KMS-11 (cell line): ENCODE data around the gene JAM3.

Experiments used
- H2AFZ ChIP-seq: fragments of 200-600 bp; sonication (generic); 2 replicates; pipeline ENCODE4 v1.6.1; 2016; ENCODE audit warnings: antibody characterized with exemption, mixed run types, low read depth
- H3K27ac ChIP-seq: fragments of 200-600 bp; sonication (generic); 2 replicates; pipeline ENCODE4 v1.6.1; 2016; ENCODE audit warnings: mild to moderate bottlenecking, mixed run types
- H3K27me3 ChIP-seq: fragments of 200-600 bp; sonication (generic); 2 replicates; pipeline ENCODE4 v1.6.1; 2017; ENCODE audit warnings: mild to moderate bottlenecking, low read depth, mixed run types, moderate library complexity; ENCODE audit not compliant: insufficient read depth
- H3K36me3 ChIP-seq: fragments of 200-600 bp; sonication (generic); 2 replicates; pipeline ENCODE4 v1.6.1; 2017; ENCODE audit warnings: mild to moderate bottlenecking, mixed run types; ENCODE audit not compliant: insufficient read depth
- H3K4me1 ChIP-seq: fragments of 200-600 bp; sonication (generic); 2 replicates; pipeline ENCODE4 v1.6.1; 2016; ENCODE audit warnings: mild to moderate bottlenecking, low read depth, mixed run types; ENCODE audit not compliant: poor library complexity, severe bottlenecking
- H3K4me2 ChIP-seq: fragments of 200-600 bp; sonication (generic); 2 replicates; pipeline ENCODE4 v1.7.0; 2016; ENCODE audit warnings: mild to moderate bottlenecking, mixed run types
- H3K4me3 ChIP-seq: fragments of 200-600 bp; sonication (generic); IDR thresholded peaks from 2 replicates; pipeline ENCODE4 v1.6.1; 2017; ENCODE audit warnings: low read depth, low read length, mixed read lengths; ENCODE audit not compliant: insufficient read depth
- H3K79me2 ChIP-seq: fragments of 200-600 bp; sonication (generic); 2 replicates; pipeline ENCODE4 v1.6.1; 2016; ENCODE audit warnings: low read depth, mixed run types; ENCODE audit not compliant: insufficient read depth
- H3K9ac ChIP-seq: fragments of 200-600 bp; sonication (generic); 2 replicates; pipeline ENCODE4 v1.6.1; 2016; ENCODE audit warnings: mild to moderate bottlenecking, mixed run types
- H4K20me1 ChIP-seq: fragments of 200-600 bp; sonication (generic); 2 replicates; pipeline ENCODE4 v1.6.1; 2016; ENCODE audit warnings: mild to moderate bottlenecking, mixed run types; ENCODE audit not compliant: insufficient read depth
- CTCF ChIP-seq: fragments of 200-600 bp; sonication (generic); conservative IDR thresholded peaks from 2 replicates; pipeline ENCODE4 v1.6.1; 2017; ENCODE audit warnings: low read depth, mild to moderate bottlenecking, antibody characterized with exemption, low read length, moderate library complexity, mixed read lengths

JAM3 gene

GRCh38 chr11:134145715-134146114 lies 76.8 kb downstream of the JAM3 start:
- Histone ChIP-seq H2AFZ (no peak overlapping the region), H3K27me3 (no peaks in the 10 kb centered on the region), H3K79me2 (no peaks in the 10 kb centered on the region), H3K4me1 (no peaks in the 10 kb centered on the region), H3K9ac (no peak overlapping the region), H3K4me2 (no peak overlapping the region), H3K4me3 (no peak overlapping the region), H3K27ac (no peak overlapping the region), H4K20me1 (no peaks in the 10 kb centered on the region), H3K36me3 (no peaks in the 10 kb centered on the region)
- no peak for TF ChIP-seq CTCF

- Histone ChIP-seq H4K20me1 (no peaks in the 10 kb centered on the region), H3K27ac (no peak overlapping the region), H2AFZ (no peak overlapping the region), H3K36me3 (no peaks in the 10 kb centered on the region), H3K27me3 (no peaks in the 10 kb centered on the region), H3K4me2 (no peak overlapping the region), H3K4me1 (no peaks in the 10 kb centered on the region), H3K9ac (no peak overlapping the region), H3K79me2 (no peaks in the 10 kb centered on the region), H3K4me3 (no peak overlapping the region)
- no peak for TF ChIP-seq CTCF
These were observed 77.7 kb downstream of the JAM3 start for GRCh38 chr11:134146598-134146997.

GRCh38 chr11:134149371-134149770 lies 80.5 kb downstream of the JAM3 start:
- Histone ChIP-seq H3K4me2 (no peak overlapping the region), H3K27ac (no peak overlapping the region), H3K9ac (no peak overlapping the region), H3K79me2 (no peaks in the 10 kb centered on the region), H2AFZ (no peak overlapping the region), H4K20me1 (no peaks in the 10 kb centered on the region), H3K4me3 (no peak overlapping the region), H3K27me3 (no peaks in the 10 kb centered on the region), H3K36me3 (no peaks in the 10 kb centered on the region), H3K4me1 (no peaks in the 10 kb centered on the region)
- TF ChIP-seq CTCF, result no peak

- no peak for TF ChIP-seq CTCF
- Histone ChIP-seq H4K20me1 (no peaks in the 10 kb centered on the region), H2AFZ (no peak overlapping the region), H3K4me1 (no peaks in the 10 kb centered on the region), H3K79me2 (no peaks in the 10 kb centered on the region), H3K36me3 (no peaks in the 10 kb centered on the region), H3K4me2 (no peak overlapping the region), H3K27ac (no peak overlapping the region), H3K27me3 (no peaks in the 10 kb centered on the region), H3K9ac (no peak overlapping the region), H3K4me3 (no peak overlapping the region)
These were observed 81.5 kb downstream of the JAM3 start for GRCh38 chr11:134150195-134150903.
